Measurements from ENCODE around the gene LDB1. TPM values are rescaled to one million over a fixed set of nuclear protein-coding genes. Genes with fewer than 3 reads are reported as not detected.

LDB1 gene
- 14.9 and 22.7 TPM in 2 replicates for total RNA-seq (2014; rRNA removed; shearing (Covaris generic); ENCODE audit: low replicate concordance)

- DNase-seq (ENCODE audit: low read depth) = peak; percentile 92
- in situ Hi-C loops (cut with HindIII; ENCODE audit: low pct_unique_long_range_greater_than_20kb, low sequenced_read_pairs) = no loop called here
Measured at GRCh38 chr10:102120142-102120990, at the start of gene LDB1. Gene LDB1 (minus strand): TSS chr10:102120368. CDS start chr10:102120110, 258 bp downstream.

- in situ Hi-C loops (cut with HindIII; ENCODE audit: low pct_unique_long_range_greater_than_20kb, low sequenced_read_pairs) = no loop called here
- DNase-seq (ENCODE audit: low read depth) = no peak
Measured at GRCh38 chr10:102167861-102168260, 47.7 kb upstream of the LDB1 start.

- in situ Hi-C loops (cut with HindIII; ENCODE audit: low pct_unique_long_range_greater_than_20kb, low sequenced_read_pairs) = no loop called here
- DNase-seq (ENCODE audit: low read depth) = no peak
Measured at GRCh38 chr10:102163342-102163989, 43.3 kb upstream of the LDB1 start.

- DNase-seq (ENCODE audit: low read depth) = no peak
- in situ Hi-C loops (cut with HindIII; ENCODE audit: low pct_unique_long_range_greater_than_20kb, low sequenced_read_pairs) = no loop called here
Measured at GRCh38 chr10:102159831-102160230, 39.7 kb upstream of the LDB1 start.

GRCh38 chr10:102159051-102159597 is 39.0 kb upstream of the LDB1 start:
- DNase-seq (ENCODE audit: low read depth) = no peak
- in situ Hi-C loops (cut with HindIII; ENCODE audit: low pct_unique_long_range_greater_than_20kb, low sequenced_read_pairs) = no loop called here

- in situ Hi-C loops (cut with HindIII; ENCODE audit: low pct_unique_long_range_greater_than_20kb, low sequenced_read_pairs) = no loop called here
- no peak for DNase-seq (ENCODE audit: low read depth)
Measured at GRCh38 chr10:102157224-102157623, 37.1 kb upstream of the LDB1 start.

GRCh38 chr10:102154466-102155116 is 34.4 kb upstream of the LDB1 start:
- in situ Hi-C loops (cut with HindIII; ENCODE audit: low pct_unique_long_range_greater_than_20kb, low sequenced_read_pairs) = no loop called here
- no peak for DNase-seq (ENCODE audit: low read depth)

- peak; percentile 9 for DNase-seq (ENCODE audit: low read depth)
- in situ Hi-C loops (cut with HindIII; ENCODE audit: low pct_unique_long_range_greater_than_20kb, low sequenced_read_pairs) = no loop called here
Measured at GRCh38 chr10:102153093-102153620, 33.0 kb upstream of the LDB1 start.

- peak; percentile 21 for DNase-seq (ENCODE audit: low read depth)
- in situ Hi-C loops (cut with HindIII; ENCODE audit: low pct_unique_long_range_greater_than_20kb, low sequenced_read_pairs) = no loop called here
Measured at GRCh38 chr10:102152545-102152890, 32.4 kb upstream of the LDB1 start.

GRCh38 chr10:102151774-102152544 is 31.8 kb upstream of the LDB1 start, which contains the start of gene NOLC1:
Gene NOLC1 (plus strand): TSS chr10:102152389. CDS start chr10:102152411, 22 bp downstream.
- DNase-seq (ENCODE audit: low read depth) = peak; percentile 100
- in situ Hi-C loops (cut with HindIII; ENCODE audit: low pct_unique_long_range_greater_than_20kb, low sequenced_read_pairs) = no loop called here

- DNase-seq (ENCODE audit: low read depth) = no peak
- in situ Hi-C loops (cut with HindIII; ENCODE audit: low pct_unique_long_range_greater_than_20kb, low sequenced_read_pairs) = no loop called here
Measured at GRCh38 chr10:102150970-102151773, 31.0 kb upstream of the LDB1 start.

- in situ Hi-C loops (cut with HindIII; ENCODE audit: low pct_unique_long_range_greater_than_20kb, low sequenced_read_pairs) = no loop called here
- no peak for DNase-seq (ENCODE audit: low read depth)
Measured at GRCh38 chr10:102148275-102148674, 28.1 kb upstream of the LDB1 start.

GRCh38 chr10:102147561-102147960 is 27.4 kb upstream of the LDB1 start:
- in situ Hi-C loops (cut with HindIII; ENCODE audit: low pct_unique_long_range_greater_than_20kb, low sequenced_read_pairs) = no loop called here
- no peak for DNase-seq (ENCODE audit: low read depth)

- in situ Hi-C loops (cut with HindIII; ENCODE audit: low pct_unique_long_range_greater_than_20kb, low sequenced_read_pairs) = no loop called here
Measured at GRCh38 chr10:102146971-102147428, 26.8 kb upstream of the LDB1 start.

GRCh38 chr10:102141583-102142107 is 21.5 kb upstream of the LDB1 start:
- in situ Hi-C loops (cut with HindIII; ENCODE audit: low pct_unique_long_range_greater_than_20kb, low sequenced_read_pairs) = no loop called here
- no peak for DNase-seq (ENCODE audit: low read depth)

More at GRCh38 chr10:102146971-102147428, 26.8 kb upstream of the LDB1 start:
- no peak for DNase-seq (ENCODE audit: low read depth)

- in situ Hi-C loops (cut with HindIII; ENCODE audit: low pct_unique_long_range_greater_than_20kb, low sequenced_read_pairs) = no loop called here
- DNase-seq (ENCODE audit: low read depth) = no peak
Measured at GRCh38 chr10:102140913-102141540, 20.9 kb upstream of the LDB1 start.
